MCF 10A (cell line): ENCODE data around the gene P3H2. TPM values are rescaled to one million over a fixed set of nuclear protein-coding genes. Genes with fewer than 3 reads are reported as not detected.

Experiments
- Bru-seq: library from RNA; stranded (reverse); fragments of 400-500 nt; gene quantifications from one replicate; lab custom pipeline; 2021; lab: Mats Ljungman, UMichigan
- BruChase-seq, 2 experiments: library from RNA; stranded (reverse); fragments of 400-500 nt; gene quantifications; one replicate each; lab custom pipeline; 2021; lab: Mats Ljungman, UMichigan
- BruUV-seq: library from RNA; stranded (reverse); fragments of 400-500 nt; replicated peaks from 2 replicates; lab custom pipeline; 2021; lab: Mats Ljungman, UMichigan
- CTCF ChIA-PET: fragments of 300-600 bp; sonication (Branson Sonifier 250); formaldehyde crosslinking; extraction: SDS; loops from one replicate; lab custom pipeline; 2021; ENCODE audit warnings: antibody characterized with exemption, inconsistent platforms; lab: Yijun Ruan, JAX
- POLR2A ChIA-PET: fragments of 300-600, 350-650 bp; sonication (Branson Sonifier 250); formaldehyde crosslinking; extraction: SDS; loops from one replicate; lab custom pipeline; 2020; ENCODE audit warnings: antibody characterized with exemption, inconsistent platforms; lab: Yijun Ruan, JAX
- DNase-seq: peaks from one replicate; pipeline ENCODE4 v3.0.0-alpha.2; 2018; ENCODE audit not compliant: unreplicated experiment
- H3K27ac Mint-ChIP-seq: one replicate; pipeline ENCODE4 v1.8.0; 2022; ENCODE audit warnings: mild to moderate bottlenecking, low read depth, mixed read lengths; ENCODE audit not compliant: unreplicated experiment
- H3K27me3 Mint-ChIP-seq: one replicate; pipeline ENCODE4 v1.8.0; 2022; ENCODE audit warnings: mixed read lengths; ENCODE audit not compliant: insufficient read depth, unreplicated experiment
- H3K36me3 Mint-ChIP-seq: one replicate; pipeline ENCODE4 v1.8.0; 2022; ENCODE audit warnings: mild to moderate bottlenecking, moderate library complexity, mixed read lengths; ENCODE audit not compliant: insufficient read depth, unreplicated experiment
- H3K4me1 Mint-ChIP-seq: one replicate; pipeline ENCODE4 v1.8.0; 2022; ENCODE audit warnings: mixed read lengths; ENCODE audit not compliant: insufficient read depth, unreplicated experiment
- H3K4me3 Mint-ChIP-seq: one replicate; pipeline ENCODE4 v1.8.0; 2022; ENCODE audit warnings: mild to moderate bottlenecking, moderate library complexity, mixed read lengths; ENCODE audit not compliant: unreplicated experiment
- H3K9me3 Mint-ChIP-seq: one replicate; pipeline ENCODE4 v1.8.0; 2022; ENCODE audit warnings: mixed read lengths; ENCODE audit not compliant: unreplicated experiment
- CTCF ChIP-seq: fragments of 200-600 bp; IDR thresholded peaks from one replicate; pipeline ENCODE4 v1.8.0; 2022; ENCODE audit warnings: antibody characterized with exemption, mild to moderate bottlenecking; ENCODE audit not compliant: unreplicated experiment
- intact Hi-C: fragments of 100-400 bp; cut with micrococcal nuclease; formaldehyde crosslinking; loops from 2 replicates; pipeline ENCODE4 v1.14.1; 2022
- long read RNA-seq: library from polyadenylated mRNA; stranded (forward); transcript quantifications from one replicate; pipeline ENCODE4 v2.0.0, GENCODE V29; 2022
- total RNA-seq: library from RNA; stranded (reverse); gene quantifications from 2 replicates; pipeline ENCODE4 v1.2.3, GENCODE V29; 2022

P3H2 gene, protein sequence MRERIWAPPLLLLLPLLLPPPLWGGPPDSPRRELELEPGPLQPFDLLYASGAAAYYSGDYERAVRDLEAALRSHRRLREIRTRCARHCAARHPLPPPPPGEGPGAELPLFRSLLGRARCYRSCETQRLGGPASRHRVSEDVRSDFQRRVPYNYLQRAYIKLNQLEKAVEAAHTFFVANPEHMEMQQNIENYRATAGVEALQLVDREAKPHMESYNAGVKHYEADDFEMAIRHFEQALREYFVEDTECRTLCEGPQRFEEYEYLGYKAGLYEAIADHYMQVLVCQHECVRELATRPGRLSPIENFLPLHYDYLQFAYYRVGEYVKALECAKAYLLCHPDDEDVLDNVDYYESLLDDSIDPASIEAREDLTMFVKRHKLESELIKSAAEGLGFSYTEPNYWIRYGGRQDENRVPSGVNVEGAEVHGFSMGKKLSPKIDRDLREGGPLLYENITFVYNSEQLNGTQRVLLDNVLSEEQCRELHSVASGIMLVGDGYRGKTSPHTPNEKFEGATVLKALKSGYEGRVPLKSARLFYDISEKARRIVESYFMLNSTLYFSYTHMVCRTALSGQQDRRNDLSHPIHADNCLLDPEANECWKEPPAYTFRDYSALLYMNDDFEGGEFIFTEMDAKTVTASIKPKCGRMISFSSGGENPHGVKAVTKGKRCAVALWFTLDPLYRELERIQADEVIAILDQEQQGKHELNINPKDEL
- total RNA-seq (19.8 and 60.2 TPM in 2 replicates), Bru-seq, nascent RNA (percentile 60 among the genes with signal in this experiment), BruChase-seq, experiment 1, labeled RNA remaining after a 6-hour chase (percentile 47 among the genes with signal in this experiment), BruChase-seq, experiment 2, labeled RNA remaining after a 2-hour chase (percentile 48 among the genes with signal in this experiment)
- long read RNA-seq, transcript P3H2-201 (15 exons, 3,509 nt), result major isoform, 233 of 247 reads
- long read RNA-seq, partial matches to known transcripts, result 3 of 247 reads
- long read RNA-seq, other reads (novel, unspliced or antisense), result 11 of 247 reads

GRCh38 chr3:190120269-190121060 is at the start of gene P3H2:
P3H2 (minus strand) TSS chr3:190120897; CDS start chr3:190120731, 166 bp downstream.
- Mint-ChIP-seq H3K4me1 (peaks cover 51% of the 10 kb centered on the region), H3K9me3 (no peaks in the 10 kb centered on the region), H3K4me3 (peak within 1 kb of the TSS; percentile 95), H3K27me3 (no peaks in the 10 kb centered on the region), H3K36me3 (no peaks in the 10 kb centered on the region), H3K27ac (peak within 1 kb of the TSS; percentile 70)
- ChIA-PET POLR2A (interaction anchor here (0.6 to 11.6 kb wide), 44 partner anchors 10 to 263 kb away, joined by 3 to 132 read pairs (median 6); partner anchors contain the start of gene CLDN1), CTCF (interaction anchor here (0.6 to 3.2 kb wide), 45 partner anchors 9 to 361 kb away, joined by 3 to 20 read pairs (median 4); no protein-coding TSS in a partner anchor)
- peak; percentile 91 for DNase-seq
- intact Hi-C loops, result loop anchor here (1.0 to 5.0 kb wide), 7 partner anchors 40 to 262 kb away; partner anchors contain the start of gene CLDN1
- TF ChIP-seq CTCF, result peak; percentile 32
- BruUV-seq, result no TSS peak

DNA sequence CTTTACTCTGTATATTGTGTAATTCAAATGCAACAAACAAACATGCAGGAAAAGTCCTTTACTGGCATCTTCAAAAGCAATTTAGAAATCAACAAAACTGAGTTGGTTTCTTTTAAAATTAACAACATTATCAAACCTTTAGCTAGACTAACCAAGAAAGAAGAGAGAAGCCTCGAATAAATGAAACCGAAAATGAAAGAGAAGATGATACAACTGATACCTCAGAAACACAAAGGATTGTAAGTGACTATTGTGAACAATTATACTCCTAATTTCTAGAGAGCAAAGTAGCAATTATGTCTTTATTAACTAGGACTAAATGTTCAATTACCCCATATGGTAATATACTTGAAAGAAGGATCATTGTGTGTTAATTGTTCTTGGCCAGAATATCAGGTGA is 49.2 kb upstream of the P3H2 start:
- intact Hi-C loops, result no loop called here
- ChIA-PET CTCF (no interaction called here), POLR2A (interaction anchor here (0.6 to 2.6 kb wide), 8 partner anchors 10 to 571 kb away, joined by 3 to 10 read pairs (median 4); no protein-coding TSS in a partner anchor)
- DNase-seq, result no peak
- H3K4me3 Mint-ChIP-seq, result peak overlapping the region; percentile 33
- H3K9me3 Mint-ChIP-seq, result peaks cover 7% of the 10 kb centered on the region
- no peaks in the 10 kb centered on the region for H3K36me3 Mint-ChIP-seq
- no TSS peak for BruUV-seq
- peaks cover 7% of the 10 kb centered on the region for H3K4me1 Mint-ChIP-seq
- H3K27me3 Mint-ChIP-seq, result no peaks in the 10 kb centered on the region
- H3K27ac Mint-ChIP-seq, result peak overlapping the region; percentile 9
- TF ChIP-seq CTCF, result no peak

DNA sequence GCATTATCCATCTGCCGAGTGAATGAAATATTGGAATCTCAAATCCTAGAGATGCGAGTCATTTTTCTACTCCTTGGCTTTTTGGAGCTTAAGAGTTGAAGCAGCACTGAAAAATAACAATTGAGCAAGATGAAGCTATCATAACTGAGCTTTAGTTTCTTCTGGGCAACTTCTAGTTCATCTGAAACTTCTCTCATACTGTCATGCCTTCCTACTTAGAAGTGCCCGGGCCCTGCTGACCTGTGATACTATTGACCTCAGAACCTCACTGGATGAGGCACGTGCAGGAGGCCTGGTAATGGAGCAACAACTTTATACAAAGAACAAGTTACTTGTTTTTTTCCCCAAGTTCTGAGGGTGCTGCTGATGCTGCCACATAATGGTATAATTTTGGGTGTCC is 48.5 kb upstream of the P3H2 start:
- POLR2A ChIA-PET, result interaction anchor here (0.6 to 2.9 kb wide), 13 partner anchors 10 to 157 kb away, joined by 3 to 21 read pairs (median 4); partner anchors contain the start of gene P3H2
- CTCF ChIA-PET, result interaction anchor here (0.7 to 1.2 kb wide), 5 partner anchors 12 to 128 kb away, joined by 3 read pairs; no protein-coding TSS in a partner anchor
- Mint-ChIP-seq H3K9me3 (peaks cover 7% of the 10 kb centered on the region), H3K27me3 (no peaks in the 10 kb centered on the region), H3K27ac (peak overlapping the region; percentile 9), H3K36me3 (no peaks in the 10 kb centered on the region), H3K4me3 (peak overlapping the region; percentile 33), H3K4me1 (peaks cover under 1% of the 10 kb centered on the region)
- intact Hi-C loops, result no loop called here
- no TSS peak for BruUV-seq
- no peak for TF ChIP-seq CTCF
- no peak for DNase-seq
